Right hindlimb (tissue), 1 donor: ENCODE results near the gene PRM3.

Experiments
- DNase-seq: peaks from one replicate; pipeline ENCODE4 v3.0.0-alpha.2; 2018

Gene PRM3

GRCh38 chr16:11280616-11281522 lies 7.4 kb upstream of the PRM3 start, which contains the start of gene PRM1:
TSS of gene PRM1 (minus strand) at chr16:11281330. CDS start at chr16:11281238, 92 bp downstream.
- no peak for DNase-seq

DNA sequence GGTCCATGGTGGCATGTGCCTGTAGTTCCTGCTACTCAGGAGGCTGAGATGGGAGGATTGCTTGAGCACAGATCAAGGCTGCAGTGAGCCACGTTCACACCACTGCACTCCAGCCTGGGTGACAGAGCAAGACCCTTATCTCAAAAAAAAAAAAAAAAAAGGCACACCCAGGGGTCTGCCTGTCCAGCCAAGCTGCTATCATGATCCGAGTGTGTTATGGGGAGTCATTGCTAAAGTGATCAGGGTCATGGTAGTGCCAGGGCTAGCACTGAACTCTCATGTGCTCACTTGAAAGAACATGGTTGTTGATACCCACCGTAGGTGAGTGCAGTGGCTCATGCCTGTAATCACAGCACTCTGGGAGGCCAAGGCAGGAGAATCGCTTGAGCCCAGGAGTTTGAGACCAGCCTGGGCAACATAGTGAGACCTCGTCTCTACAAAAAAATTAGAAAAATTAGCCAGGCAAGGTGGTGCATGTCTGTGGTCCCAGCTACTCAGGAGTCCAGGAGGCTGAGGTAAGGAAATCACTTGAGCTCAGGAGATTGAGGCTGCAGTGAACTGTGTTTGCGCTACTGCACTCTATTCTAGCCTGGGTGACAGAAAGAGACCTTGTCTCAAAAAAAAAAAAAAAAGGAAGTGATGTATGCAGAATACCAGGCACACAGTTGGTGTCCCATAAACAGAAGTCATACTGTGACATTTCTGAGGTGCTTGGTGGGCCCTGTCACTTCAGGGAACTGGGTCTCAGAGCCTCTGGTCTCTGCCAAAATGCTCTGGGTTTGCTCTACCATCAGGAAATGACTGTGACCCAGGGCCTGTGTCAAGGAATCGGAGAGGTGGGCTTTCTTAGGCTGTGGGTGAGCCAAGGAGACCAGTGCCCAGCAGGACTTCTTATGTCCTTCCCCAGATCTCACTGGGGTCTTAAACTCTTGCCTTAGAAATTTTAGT lies 5.5 kb upstream of the PRM3 start:
- DNase-seq = no peak

GRCh38 chr16:11277607-11278337 lies 4.3 kb upstream of the PRM3 start:
- no peak for DNase-seq

- no peak for DNase-seq
Observed at GRCh38 chr16:11276896-11277593, 3.6 kb upstream of the PRM3 start.

DNA sequence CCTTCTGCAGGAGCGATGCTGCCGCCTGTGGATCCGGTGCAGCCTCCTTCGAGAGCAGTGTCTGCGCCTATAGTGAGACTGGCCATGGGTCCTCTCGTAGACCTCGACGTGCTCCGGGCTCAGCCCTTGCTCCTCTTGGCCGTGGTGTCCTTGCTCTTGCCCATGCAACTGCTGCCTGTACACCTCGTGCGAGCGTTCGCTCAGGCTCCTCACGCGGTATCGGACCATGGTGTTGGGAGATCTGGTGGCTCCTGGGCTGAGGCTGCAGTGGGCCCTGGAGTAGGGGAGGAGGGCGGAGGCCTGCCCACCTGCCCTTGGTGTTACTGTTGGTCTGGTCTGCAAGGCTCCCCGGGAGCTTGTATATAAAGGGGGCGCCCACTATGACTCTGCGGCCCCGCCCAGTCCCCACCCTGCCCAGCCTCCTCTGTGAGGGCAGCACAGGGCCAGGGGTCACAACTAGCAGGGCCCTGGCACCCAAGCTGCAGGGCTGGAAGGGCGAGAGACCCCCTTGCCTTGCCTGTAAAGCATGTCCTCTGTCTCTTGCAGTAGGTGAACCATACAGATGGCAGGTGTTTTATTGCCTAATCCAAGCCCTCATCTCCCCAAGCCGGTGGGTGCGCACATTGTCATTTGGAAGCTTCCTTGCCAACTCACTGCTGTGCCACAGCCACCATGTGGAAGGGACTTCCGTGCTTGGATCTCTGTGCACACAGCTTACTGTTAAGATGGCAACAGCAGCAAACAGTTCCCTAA lies 2.9 kb upstream of the PRM3 start, which contains the start of gene PRM2:
PRM2 (minus strand) TSS at position 338 of the 753 bp plus-strand sequence; CDS start at position 228, 110 bp downstream.
- no peak for DNase-seq

GRCh38 chr16:11274964-11275363 lies 1.5 kb upstream of the PRM3 start:
- DNase-seq = no peak

DNA sequence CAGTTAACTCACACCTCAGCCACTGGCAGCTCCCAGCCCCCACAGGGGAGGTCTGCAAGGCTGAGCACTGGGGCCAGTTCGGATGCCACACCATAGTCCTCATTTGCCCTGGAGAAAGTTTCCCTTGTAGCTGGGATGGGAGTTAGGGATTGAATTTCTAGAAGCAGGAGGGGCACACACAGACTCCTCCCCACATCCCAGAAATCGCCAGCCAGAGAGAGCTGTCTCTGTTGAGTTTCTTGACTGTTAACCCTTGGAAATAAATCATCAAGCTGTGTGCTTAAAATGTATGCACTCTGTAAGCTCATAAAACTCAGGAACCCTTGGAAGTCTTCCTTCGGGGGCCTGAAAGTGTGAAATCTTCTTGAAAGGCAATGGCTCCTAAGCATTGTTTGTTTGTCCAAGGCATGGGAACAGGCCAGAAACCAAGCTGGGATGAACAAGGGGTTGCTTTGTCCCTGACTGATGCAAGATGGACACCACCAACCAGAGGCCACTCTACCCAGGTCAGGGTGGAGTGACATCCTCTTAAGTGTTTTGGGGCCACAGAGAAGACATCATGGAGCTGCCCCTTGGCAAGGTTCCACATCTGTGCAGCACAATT lies 394 bp upstream of the PRM3 start:
- DNase-seq = no peak

DNA sequence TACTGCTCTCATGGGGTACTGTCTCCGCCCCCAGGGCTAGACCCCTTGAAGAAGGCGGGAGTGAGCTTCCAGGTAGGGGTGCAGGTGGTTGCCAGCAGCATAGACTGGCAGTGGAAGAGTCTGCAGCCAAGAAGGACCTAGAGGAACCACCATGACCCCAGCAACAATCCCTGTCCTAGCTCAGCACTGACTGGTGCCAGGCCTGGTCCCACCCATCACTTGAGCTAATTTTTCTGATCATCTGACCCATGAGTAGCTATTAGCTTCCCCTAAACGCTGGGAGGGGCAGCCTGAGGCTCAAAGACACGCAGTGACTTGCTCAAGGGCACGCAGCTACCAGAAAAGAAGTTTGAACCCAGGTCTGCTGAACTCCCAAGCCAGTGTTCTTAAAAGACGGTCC lies 945 bp downstream of the PRM3 start:
- no peak for DNase-seq

DNA sequence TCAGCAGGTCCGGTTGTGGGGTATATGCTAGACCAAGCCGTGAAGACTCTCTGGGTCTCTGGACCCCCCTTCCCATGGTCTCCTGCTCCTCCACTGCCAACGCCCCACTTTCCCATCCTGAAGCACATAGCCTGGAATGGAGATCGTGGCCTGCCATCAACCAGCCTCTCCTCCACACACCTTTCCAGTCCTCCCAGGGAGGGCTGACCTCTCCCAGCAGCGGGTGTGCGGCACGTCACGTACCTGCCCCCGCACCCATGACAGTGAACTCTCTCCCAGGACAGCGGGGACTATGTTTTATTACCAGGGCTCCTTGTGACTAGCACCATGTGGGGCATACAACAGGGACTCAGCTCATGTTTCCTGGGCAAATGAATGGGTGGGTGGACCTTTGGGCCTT lies 1.8 kb downstream of the PRM3 start:
- no peak for DNase-seq

DNA sequence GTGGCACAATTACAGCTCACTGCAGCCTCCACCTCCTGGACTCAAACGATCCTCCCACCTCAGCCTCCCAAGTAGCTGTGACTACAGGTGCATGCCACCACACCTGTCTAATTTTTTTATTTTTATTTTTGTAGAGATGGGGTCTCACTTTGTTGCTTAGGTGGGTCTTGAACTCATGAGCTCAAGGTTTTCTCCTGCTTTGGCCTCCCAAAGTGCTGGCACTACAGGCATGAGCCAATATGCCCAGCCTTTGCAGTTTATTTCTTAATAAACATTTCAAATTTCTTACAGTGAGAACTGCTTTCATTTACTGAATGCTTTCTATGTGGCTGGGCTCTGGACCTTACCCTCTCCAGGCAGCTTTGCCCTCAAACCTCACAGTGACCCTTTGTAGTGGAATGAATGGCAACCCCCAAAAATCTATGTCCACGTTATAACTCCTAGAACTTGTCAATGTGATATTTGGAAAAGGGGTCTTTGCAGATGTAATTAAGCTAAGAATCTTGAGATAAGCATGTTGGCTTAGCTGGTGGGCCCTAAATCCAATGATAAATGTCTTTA lies 2.7 kb downstream of the PRM3 start:
- no peak for DNase-seq

GRCh38 chr16:11268921-11269375 lies 4.5 kb downstream of the PRM3 start, which contains the start of gene TNP2:
TSS of gene TNP2 (minus strand) at chr16:11269325. CDS start at chr16:11269262, 63 bp downstream.
- no peak for DNase-seq

- DNase-seq = no peak
Observed at GRCh38 chr16:11265124-11265523, 8.3 kb downstream of the PRM3 start.

GRCh38 chr16:11264155-11264832 lies 9.1 kb downstream of the PRM3 start:
- DNase-seq = no peak

DNA sequence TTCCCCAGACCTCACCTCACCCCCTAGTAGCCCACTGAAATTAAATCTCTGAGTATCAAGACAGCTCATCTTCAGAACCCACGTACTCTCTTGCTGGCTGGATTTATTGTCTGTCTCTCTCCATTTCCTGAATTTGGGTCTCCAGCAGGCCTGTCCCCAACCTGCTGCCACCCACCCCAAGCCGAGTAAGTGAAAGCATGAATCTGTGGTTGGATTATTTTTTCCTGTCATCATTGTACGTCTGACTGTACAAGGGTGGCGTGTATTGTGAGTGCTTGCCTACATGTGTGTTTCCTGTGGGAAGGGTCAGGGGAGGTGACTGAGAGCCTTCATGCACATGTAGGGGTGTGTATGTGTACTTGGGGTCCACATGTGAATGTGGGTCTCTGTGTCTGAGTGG lies 9.7 kb downstream of the PRM3 start:
- no peak for DNase-seq

- no peak for DNase-seq
Observed at GRCh38 chr16:11262915-11263314, 10.5 kb downstream of the PRM3 start.

- DNase-seq = no peak
Observed at GRCh38 chr16:11260596-11260966, 12.8 kb downstream of the PRM3 start.

- DNase-seq = no peak
Observed at GRCh38 chr16:11259655-11260595, 13.5 kb downstream of the PRM3 start.
